Epithelial cell of esophagus (primary cell): ENCODE measurements around the gene ACACB.

Experiments
- DNase-seq: peaks from one replicate; pipeline ENCODE4 v3.0.0; 2010; ENCODE audit warnings: low read depth
- H3K4me3 ChIP-seq: 2 replicates; pipeline ENCODE4 v1.5.1; 2011; ENCODE audit warnings: mild to moderate bottlenecking, low read length, control low read depth
- TF ChIP-seq, protein P1 (sequence below): IDR thresholded peaks from 2 replicates; pipeline ENCODE4 v1.5.1; 2011; ENCODE audit warnings: low read depth, mild to moderate bottlenecking, low read length, control low read depth, inconsistent platforms; ENCODE audit not compliant: insufficient read depth; ENCODE audit errors: missing control alignments

The ACACB gene

DNA sequence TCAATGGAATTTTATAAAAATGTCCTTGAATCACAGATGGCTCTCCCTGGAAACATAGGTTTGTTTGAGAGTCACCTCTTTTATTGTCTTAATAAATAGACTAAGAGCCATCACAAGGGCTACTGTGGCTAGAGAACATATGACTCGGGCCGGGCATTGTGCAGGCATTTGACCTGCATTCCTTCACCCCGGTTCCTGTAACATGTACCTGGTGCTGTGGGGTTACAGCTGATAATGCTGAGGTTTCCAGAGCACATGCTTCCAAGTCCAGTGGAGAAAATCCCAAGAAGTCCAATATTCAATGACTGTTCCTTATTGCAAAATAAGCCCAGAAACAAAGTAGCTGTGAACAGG is 1.0 kb upstream of the ACACB start:
- H3K4me3 ChIP-seq: no peak overlapping the region
- TF ChIP-seq, protein P1, sequence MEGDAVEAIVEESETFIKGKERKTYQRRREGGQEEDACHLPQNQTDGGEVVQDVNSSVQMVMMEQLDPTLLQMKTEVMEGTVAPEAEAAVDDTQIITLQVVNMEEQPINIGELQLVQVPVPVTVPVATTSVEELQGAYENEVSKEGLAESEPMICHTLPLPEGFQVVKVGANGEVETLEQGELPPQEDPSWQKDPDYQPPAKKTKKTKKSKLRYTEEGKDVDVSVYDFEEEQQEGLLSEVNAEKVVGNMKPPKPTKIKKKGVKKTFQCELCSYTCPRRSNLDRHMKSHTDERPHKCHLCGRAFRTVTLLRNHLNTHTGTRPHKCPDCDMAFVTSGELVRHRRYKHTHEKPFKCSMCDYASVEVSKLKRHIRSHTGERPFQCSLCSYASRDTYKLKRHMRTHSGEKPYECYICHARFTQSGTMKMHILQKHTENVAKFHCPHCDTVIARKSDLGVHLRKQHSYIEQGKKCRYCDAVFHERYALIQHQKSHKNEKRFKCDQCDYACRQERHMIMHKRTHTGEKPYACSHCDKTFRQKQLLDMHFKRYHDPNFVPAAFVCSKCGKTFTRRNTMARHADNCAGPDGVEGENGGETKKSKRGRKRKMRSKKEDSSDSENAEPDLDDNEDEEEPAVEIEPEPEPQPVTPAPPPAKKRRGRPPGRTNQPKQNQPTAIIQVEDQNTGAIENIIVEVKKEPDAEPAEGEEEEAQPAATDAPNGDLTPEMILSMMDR: no peak
- no peak for DNase-seq

DNA sequence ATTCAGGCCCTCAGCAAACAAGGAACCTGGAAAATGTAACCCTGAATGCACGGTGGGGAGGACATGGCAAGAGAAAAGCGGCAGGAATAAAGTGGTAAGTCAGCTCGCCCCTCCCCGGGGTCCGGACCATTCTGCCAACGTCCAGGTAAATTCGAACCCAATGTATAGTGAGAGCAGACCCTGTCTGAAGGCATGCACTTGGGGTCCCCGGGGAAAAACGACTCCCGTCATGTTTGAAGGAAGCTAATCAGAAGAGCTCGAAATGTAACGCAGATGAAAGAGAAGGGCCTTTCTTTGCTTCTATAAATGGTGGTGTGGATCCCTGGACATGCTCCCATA is 193 bp downstream of the ACACB start:
- TF ChIP-seq, protein P1: no peak
- H3K4me3 ChIP-seq: no peak overlapping the region

DNA sequence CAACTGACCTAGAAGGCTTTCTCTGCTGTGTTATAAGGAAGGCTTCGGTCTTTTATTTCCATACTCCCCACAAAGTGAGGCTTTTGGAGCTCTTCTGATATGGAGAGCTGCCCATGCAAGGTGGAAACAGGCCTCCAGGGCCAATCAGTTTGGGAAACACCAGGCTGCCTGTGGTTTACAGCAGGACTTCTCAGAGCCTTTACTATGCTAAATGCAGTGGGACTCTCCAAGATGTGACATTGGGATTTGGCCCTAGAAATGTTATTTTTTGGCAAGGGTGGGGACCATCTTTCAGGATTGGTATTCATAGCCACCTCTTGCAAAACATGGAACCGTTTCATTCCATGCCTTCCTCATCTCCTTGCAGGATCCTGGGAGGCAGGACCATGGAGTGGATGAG is 3.7 kb downstream of the ACACB start:
- TF ChIP-seq, protein P1: no peak
- no peak for DNase-seq
- no peak overlapping the region for H3K4me3 ChIP-seq

More for the DNA sequence above, 193 bp downstream of the ACACB start:
- DNase-seq: no peak

DNA sequence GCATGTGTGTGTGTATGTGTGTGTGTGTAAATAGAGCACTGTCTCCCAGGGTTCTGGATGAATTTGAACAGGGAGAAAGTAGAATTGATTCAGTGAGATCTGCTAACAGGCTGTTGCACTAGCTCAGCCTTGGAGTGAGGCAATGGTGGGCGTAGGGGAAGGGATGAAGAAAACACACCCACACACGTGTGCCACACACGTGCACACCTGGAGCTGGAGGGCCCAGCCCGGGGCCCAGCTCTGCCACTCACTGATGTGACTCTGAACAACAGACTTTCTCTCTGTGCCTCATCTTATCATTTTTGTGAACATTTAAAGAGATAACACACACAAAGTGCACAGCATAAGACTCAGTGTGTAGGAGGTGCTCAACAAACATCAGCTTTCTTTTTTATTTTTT is 4.2 kb downstream of the ACACB start:
- TF ChIP-seq, protein P1: no peak
- no peak overlapping the region for H3K4me3 ChIP-seq
- DNase-seq: no peak

DNA sequence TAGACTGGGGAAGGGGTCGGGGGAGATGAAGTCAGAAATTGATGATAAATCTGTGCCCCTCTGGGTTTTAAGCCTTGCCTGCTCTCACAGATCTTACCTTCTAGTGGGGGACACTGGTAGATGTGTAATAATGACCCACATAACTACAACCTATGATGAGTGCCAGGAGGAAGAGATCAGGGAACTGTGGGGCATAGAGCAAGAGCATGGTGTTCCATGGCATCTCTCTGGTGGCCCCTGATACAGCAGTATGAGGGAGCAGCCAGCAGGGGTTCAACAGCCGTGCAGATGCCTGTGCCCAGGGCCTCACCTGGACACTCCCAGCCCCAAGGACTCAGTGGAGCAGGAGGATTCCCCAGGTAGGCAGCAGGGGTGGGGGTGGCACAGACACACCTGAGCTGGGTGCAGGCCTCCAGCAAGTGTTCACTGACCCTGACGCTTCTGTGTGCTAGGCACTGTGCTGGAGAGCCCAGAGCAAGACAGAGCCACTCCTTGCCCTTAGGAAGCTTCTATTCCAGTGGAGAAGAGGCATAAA is 5.0 kb downstream of the ACACB start:
- no peak for DNase-seq
- TF ChIP-seq, protein P1: no peak
- H3K4me3 ChIP-seq: no peak overlapping the region

DNA sequence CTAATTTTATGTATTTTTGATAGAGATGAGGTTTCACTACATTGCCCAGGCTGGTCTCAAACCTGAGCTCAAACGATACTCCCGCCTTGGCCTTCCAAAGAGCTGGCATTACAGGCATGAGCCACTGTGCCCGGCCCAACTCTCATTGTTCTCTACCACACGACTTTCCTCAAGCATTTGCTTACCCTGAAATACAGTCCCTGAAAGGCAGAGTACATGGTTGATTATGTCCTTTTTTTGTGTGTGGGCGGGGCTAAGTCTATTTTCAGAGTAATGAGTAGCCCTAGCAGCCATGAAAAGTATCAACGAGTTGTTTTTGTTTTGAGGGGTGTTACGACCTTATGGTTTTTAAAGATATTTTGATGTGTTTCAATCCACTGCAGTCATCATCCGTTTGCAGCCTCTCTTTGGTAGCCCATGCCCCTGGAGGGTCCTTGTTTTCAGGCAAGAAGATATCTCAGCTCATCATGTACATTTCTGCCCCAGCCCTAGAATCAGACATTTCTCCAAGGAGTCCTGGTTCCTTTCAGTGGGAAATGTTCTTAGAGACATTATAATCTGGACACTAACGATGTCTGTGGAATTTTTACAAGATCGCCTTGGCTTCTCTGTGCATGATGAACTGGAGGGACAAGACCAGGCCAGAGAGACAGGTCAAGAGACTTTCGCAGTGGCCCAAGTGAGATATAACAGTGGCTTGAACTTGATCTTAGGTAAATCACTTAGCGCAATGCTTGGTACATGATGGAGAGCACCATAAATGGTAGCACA is 8.7 kb downstream of the ACACB start:
- no peak for DNase-seq
- TF ChIP-seq, protein P1: no peak
- no peak overlapping the region for H3K4me3 ChIP-seq

DNA sequence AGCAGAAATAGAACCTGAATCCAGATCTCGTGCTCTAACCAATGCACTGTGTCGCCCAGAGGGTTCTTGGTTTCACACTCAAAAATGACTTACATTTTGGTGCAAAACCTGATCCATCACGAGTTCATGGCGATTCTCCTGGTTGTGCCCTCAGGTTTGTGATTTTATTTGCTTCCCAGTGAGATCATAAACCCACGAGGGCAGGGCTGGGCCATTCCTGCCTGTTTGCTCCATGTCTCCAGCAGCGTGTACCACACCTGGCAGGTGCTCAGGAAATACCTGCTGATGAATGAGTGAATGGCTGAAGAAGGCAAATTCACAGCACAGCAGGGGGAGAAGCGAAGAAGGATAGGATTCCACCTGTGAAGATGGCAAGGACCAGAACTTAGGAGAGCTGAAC is 9.4 kb downstream of the ACACB start:
- no peak overlapping the region for H3K4me3 ChIP-seq
- no peak for DNase-seq
- TF ChIP-seq, protein P1: no peak
